ENCODE results near the gene LRRN3.
A peak's percentile ranks its signal among the peaks of the same experiment; 100 is the strongest.

LRRN3 gene

DNA sequence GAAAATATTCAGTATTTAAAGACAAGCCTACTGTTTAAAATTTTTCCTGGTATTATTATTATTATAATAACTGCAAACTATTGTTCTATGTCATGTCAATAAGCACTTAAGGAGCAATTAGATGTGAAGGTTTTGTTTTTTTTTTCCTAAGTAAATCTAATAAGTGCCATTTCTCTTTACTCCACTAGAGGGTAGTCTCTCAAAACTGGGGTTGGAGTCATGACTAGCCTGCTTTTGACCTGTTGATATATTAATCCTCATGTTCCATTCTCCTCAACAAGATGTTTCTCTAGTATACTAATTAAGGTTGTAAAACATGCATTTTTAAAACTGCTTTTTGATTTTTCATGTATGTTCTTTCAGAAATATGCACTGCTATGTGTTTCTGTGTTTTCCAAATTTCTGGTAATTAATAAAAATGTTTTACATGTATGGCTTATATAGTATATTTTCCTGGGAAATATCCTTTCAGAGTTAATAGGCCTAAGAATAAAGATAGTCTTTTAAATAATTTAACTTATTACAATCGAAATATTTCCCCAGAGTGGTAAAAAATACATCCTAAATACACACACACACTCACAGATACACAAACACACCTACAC is 1.0 kb upstream of the LRRN3 start:
- TF ChIP-seq, protein P1, sequence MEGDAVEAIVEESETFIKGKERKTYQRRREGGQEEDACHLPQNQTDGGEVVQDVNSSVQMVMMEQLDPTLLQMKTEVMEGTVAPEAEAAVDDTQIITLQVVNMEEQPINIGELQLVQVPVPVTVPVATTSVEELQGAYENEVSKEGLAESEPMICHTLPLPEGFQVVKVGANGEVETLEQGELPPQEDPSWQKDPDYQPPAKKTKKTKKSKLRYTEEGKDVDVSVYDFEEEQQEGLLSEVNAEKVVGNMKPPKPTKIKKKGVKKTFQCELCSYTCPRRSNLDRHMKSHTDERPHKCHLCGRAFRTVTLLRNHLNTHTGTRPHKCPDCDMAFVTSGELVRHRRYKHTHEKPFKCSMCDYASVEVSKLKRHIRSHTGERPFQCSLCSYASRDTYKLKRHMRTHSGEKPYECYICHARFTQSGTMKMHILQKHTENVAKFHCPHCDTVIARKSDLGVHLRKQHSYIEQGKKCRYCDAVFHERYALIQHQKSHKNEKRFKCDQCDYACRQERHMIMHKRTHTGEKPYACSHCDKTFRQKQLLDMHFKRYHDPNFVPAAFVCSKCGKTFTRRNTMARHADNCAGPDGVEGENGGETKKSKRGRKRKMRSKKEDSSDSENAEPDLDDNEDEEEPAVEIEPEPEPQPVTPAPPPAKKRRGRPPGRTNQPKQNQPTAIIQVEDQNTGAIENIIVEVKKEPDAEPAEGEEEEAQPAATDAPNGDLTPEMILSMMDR (IDR thresholded peaks at IDR 0.05; ENCODE audit: extremely low read depth, insufficient read depth, missing control alignments): peak; percentile 63
- no peak for DNase-seq (ENCODE audit: low spot score)
- in situ Hi-C loops (cut with MboI; ENCODE audit: low pct_unique_long_range_greater_than_20kb, low sequenced_read_pairs, unreplicated experiment): loop anchor here (25.0 kb wide), 2 partner anchors 397 to 647 kb away; no protein-coding TSS in a partner anchor

DNA sequence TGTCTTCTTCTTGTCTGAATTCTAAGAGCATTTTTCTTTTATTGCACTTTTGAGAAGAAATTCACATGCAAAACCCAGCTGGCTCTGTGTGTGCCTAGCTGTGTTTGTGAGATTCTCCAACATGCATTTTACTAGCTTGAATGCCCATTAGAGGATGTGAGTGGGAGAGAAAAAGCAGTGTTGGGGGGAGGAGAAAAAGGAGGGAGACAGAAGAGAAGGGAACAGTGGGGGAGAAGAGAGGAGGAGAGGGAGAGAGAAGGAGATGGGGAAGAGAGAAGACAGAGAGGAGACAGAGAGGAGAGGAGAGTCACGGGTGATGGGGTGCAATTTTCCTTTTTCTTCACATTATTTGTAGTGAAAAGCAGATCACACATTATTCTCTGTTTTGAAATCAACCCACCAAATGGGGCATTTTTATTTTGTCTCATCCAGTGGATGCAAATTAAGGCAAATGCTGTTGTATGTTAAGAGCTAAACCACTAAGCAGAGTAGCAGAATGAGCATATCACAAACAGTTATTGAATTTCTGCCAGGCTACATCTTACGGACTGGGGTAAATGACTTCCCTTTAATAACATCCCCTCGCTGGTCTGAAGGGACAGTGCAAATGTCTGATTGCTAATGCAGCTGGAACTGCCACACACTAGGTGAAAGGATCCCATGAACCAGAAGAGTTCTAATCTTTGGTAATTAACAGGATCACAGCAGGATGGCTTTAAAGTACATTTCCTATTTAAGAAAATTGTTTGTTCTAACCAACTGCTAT is 849 bp downstream of the LRRN3 start:
- no peak for DNase-seq (ENCODE audit: low spot score)
- in situ Hi-C loops (cut with MboI; ENCODE audit: low pct_unique_long_range_greater_than_20kb, low sequenced_read_pairs, unreplicated experiment): loop anchor here (25.0 kb wide), 2 partner anchors 396 to 646 kb away; no protein-coding TSS in a partner anchor
- TF ChIP-seq, protein P1 (IDR thresholded peaks at IDR 0.05; ENCODE audit: extremely low read depth, insufficient read depth, missing control alignments): no peak

DNA sequence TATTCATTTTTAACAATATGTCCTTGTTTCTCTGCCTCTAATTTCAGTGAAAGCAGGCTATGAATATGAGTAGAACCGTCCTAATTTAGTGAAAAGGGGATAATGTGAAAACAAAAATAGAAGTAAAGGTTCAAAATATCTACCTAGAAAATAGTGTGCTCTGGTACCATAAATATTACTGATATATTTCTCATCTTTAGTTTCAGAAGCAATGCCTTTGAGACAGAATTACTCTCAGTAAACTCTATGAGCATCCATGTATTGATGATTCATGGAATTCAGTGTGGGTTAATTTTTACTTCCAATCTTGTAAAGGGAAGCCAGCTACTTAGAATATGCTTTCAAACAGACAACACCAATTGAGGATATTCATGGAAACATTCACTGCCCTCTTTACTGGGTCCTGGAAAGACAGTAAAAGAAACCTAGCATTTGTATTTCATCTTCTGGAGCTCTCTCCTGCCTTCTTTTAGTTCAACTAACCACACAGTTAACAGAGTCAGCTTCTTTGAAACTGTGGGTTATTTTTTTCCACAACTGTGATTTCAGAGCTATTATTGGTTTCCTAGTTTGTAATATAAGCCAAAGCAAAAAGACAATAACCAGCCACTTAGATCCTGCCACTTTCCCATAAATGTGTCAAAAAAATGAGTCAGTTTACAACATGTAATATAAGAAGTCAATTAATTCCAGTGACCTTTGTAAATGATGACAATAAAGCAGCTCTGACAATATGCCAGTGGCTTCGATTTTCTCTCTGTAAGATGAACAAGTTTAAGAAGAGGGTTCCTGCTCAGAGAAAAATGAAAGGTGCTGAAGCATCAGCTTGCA is 1.7 kb downstream of the LRRN3 start:
- DNase-seq (ENCODE audit: low spot score): no peak
- TF ChIP-seq, protein P1 (IDR thresholded peaks at IDR 0.05; ENCODE audit: extremely low read depth, insufficient read depth, missing control alignments): no peak
- in situ Hi-C loops (cut with MboI; ENCODE audit: low pct_unique_long_range_greater_than_20kb, low sequenced_read_pairs, unreplicated experiment): loop anchor here (25.0 kb wide), 2 partner anchors 395 to 645 kb away; no protein-coding TSS in a partner anchor

DNA sequence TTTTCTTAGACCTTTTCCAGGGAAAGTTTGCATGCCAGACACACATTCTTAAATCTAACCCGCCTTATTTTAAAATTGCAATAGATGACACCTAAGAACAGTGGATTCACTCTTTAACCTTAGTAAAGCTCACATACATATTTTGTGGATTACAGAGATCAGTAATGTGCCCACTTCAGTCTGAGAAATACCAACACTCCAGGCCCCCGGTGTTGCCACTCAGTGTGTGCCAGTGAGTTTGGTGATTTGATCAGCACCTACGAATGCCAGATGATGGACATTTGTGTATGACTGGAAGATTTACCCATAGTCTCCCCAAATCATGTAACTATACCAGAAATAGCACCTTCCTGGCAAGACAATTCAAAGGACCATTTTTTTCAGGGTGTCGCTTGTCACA is 2.6 kb downstream of the LRRN3 start:
- TF ChIP-seq, protein P1 (IDR thresholded peaks at IDR 0.05; ENCODE audit: extremely low read depth, insufficient read depth, missing control alignments): no peak
- no peak for DNase-seq (ENCODE audit: low spot score)
- in situ Hi-C loops (cut with MboI; ENCODE audit: low pct_unique_long_range_greater_than_20kb, low sequenced_read_pairs, unreplicated experiment): loop anchor here (25.0 kb wide), 2 partner anchors 394 to 644 kb away; no protein-coding TSS in a partner anchor

DNA sequence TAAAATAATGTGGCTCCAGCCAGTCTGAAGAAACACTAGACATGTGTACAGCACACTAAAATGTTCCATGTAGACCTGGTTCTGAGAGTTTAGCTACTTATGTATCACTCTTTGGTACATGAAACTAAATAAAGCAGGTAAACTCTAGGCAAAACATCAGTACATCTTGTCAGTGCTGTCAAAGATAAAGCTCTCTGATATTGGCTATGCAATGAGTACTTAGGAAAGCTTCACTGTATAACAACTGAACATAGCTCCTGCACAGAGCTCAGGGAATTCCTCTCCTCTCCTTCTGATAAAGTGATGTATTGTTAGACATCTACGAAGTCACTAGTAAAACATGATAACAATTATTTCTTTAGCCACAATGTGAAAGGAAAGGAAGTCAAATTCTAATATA is 3.5 kb downstream of the LRRN3 start:
- in situ Hi-C loops (cut with MboI; ENCODE audit: low pct_unique_long_range_greater_than_20kb, low sequenced_read_pairs, unreplicated experiment): loop anchor here (25.0 kb wide), 2 partner anchors 393 to 643 kb away; no protein-coding TSS in a partner anchor
- TF ChIP-seq, protein P1 (IDR thresholded peaks at IDR 0.05; ENCODE audit: extremely low read depth, insufficient read depth, missing control alignments): no peak

DNA sequence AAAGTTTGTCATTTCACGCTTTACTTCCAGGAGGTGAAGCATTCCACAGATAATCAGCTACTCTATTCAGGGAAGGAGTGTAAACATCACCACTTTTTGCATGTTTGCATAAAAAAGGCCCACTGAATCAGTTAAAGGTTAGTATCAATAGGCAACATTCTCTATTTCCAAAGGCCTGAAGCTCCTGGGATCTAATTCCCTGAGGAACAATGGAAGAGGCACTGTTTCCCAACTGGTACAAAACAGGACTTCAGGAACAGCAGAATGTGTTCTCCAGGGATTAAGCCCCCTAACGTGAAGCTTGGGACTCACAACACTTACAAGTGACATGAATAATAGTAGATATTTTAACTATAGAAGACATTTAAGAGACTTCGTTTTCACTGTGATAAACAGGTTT is 6.1 kb downstream of the LRRN3 start:
- in situ Hi-C loops (cut with MboI; ENCODE audit: low pct_unique_long_range_greater_than_20kb, low sequenced_read_pairs, unreplicated experiment): loop anchor here (25.0 kb wide), 2 partner anchors 390 to 640 kb away; no protein-coding TSS in a partner anchor
- no peak for DNase-seq (ENCODE audit: low spot score)
- TF ChIP-seq, protein P1 (IDR thresholded peaks at IDR 0.05; ENCODE audit: extremely low read depth, insufficient read depth, missing control alignments): no peak

More for the DNA sequence above, 3.5 kb downstream of the LRRN3 start:
- DNase-seq (ENCODE audit: low spot score): no peak
